GM21526 (cell line): ENCODE data around the gene VEPH1.

ENCODE experiments used
- ATAC-seq: cut with Tn5 transposase; IDR thresholded peaks from one replicate; pipeline ENCODE4 v1.9.1; 2021; ENCODE audit warnings: moderate library complexity; ENCODE audit not compliant: unreplicated experiment, low FRiP score

VEPH1 gene

GRCh38 chr3:157502916-157503595, at the start of gene VEPH1:
TSS of gene VEPH1 (minus strand) at chr3:157503416. CDS start at chr3:157495349, 8,067 bp downstream.
- no peak for ATAC-seq

- ATAC-seq = no peak
Observed at GRCh38 chr3:157551961-157552360, 48.7 kb upstream of the VEPH1 start.

GRCh38 chr3:157549498-157549897, 46.3 kb upstream of the VEPH1 start:
- no peak for ATAC-seq

- ATAC-seq = no peak
Observed at GRCh38 chr3:157544501-157545130, 41.4 kb upstream of the VEPH1 start.

- no peak for ATAC-seq
Observed at GRCh38 chr3:157543501-157544035, 40.4 kb upstream of the VEPH1 start.

- no peak for ATAC-seq
Observed at GRCh38 chr3:157542711-157543500, 39.7 kb upstream of the VEPH1 start.

GRCh38 chr3:157541506-157542236, 38.5 kb upstream of the VEPH1 start:
- ATAC-seq = no peak

GRCh38 chr3:157540656-157541055, 37.4 kb upstream of the VEPH1 start:
- no peak for ATAC-seq

- ATAC-seq = no peak
Observed at GRCh38 chr3:157535667-157536066, 32.5 kb upstream of the VEPH1 start.

GRCh38 chr3:157534725-157535161, 31.5 kb upstream of the VEPH1 start:
- no peak for ATAC-seq

- ATAC-seq = no peak
Observed at GRCh38 chr3:157533298-157534070, 30.3 kb upstream of the VEPH1 start.

GRCh38 chr3:157532529-157533297, 29.5 kb upstream of the VEPH1 start:
- ATAC-seq = peak; percentile 92

GRCh38 chr3:157531771-157532170, 28.6 kb upstream of the VEPH1 start:
- no peak for ATAC-seq

- no peak for ATAC-seq
Observed at GRCh38 chr3:157531301-157531660, 28.1 kb upstream of the VEPH1 start.

- ATAC-seq = no peak
Observed at GRCh38 chr3:157530637-157531300, 27.6 kb upstream of the VEPH1 start.

GRCh38 chr3:157529751-157530150, 26.5 kb upstream of the VEPH1 start:
- ATAC-seq = no peak

- no peak for ATAC-seq
Observed at GRCh38 chr3:157529085-157529484, 25.9 kb upstream of the VEPH1 start.

GRCh38 chr3:157527131-157527881, 24.1 kb upstream of the VEPH1 start:
- ATAC-seq = no peak
